HL-60 (cell line): ENCODE results near the gene MFSD2B.
A peak's percentile ranks its signal among the peaks of the same experiment; 100 is the strongest.
"Not testable (repeated sequence)": the region's sequence is repeated elsewhere in the genome, so short reads cannot be mapped to it uniquely, and the experiment has no call there.

Experiments used
- DNase-seq, 2 experiments: peaks; one replicate each; pipeline ENCODE4 v3.0.0-alpha.2; 2010 to 2020; ENCODE audit warnings: low read depth in 1 of 2, low spot score in 1 of 2
- H3K27ac ChIP-seq: fragments of 250-450 bp; sonication (Bioruptor Pico); replicated peaks from 2 replicates; pipeline ENCODE4 v1.5.1; 2020; ENCODE audit warnings: mild to moderate bottlenecking, moderate library complexity
- H3K27me3 ChIP-seq: fragments of 250-450 bp; sonication (Bioruptor Pico); 2 replicates; pipeline ENCODE4 v1.5.1; 2021; ENCODE audit warnings: mild to moderate bottlenecking, moderate library complexity; ENCODE audit not compliant: insufficient read depth, poor library complexity, severe bottlenecking
- H3K4me3 ChIP-seq: replicated peaks from 2 replicates; pipeline ENCODE4 v1.5.1; 2011; ENCODE audit warnings: mild to moderate bottlenecking, control low read depth, low read length; ENCODE audit not compliant: insufficient read depth
- GABPA ChIP-seq: IDR thresholded peaks from 2 replicates; pipeline ENCODE4 v1.6.1; 2012; ENCODE audit warnings: low read depth
- POLR2AphosphoS5 ChIP-seq: IDR thresholded peaks from 2 replicates; pipeline ENCODE4 v1.6.1; 2012; ENCODE audit warnings: low read depth
- SPI1 ChIP-seq: IDR thresholded peaks from 2 replicates; pipeline ENCODE4 v1.6.1; 2012; ENCODE audit warnings: low read depth, mild to moderate bottlenecking, borderline replicate concordance
- TF ChIP-seq, protein P1 (sequence below): IDR thresholded peaks from 2 replicates; pipeline ENCODE4 v1.6.1; 2012; ENCODE audit warnings: low read depth; ENCODE audit not compliant: insufficient replicate concordance
- TF ChIP-seq, protein P2 (sequence below): IDR thresholded peaks from one replicate; pipeline ENCODE4 v1.5.1; 2011; ENCODE audit warnings: low read length, control low read depth, inconsistent platforms; ENCODE audit not compliant: insufficient read depth

MFSD2B gene

DNA sequence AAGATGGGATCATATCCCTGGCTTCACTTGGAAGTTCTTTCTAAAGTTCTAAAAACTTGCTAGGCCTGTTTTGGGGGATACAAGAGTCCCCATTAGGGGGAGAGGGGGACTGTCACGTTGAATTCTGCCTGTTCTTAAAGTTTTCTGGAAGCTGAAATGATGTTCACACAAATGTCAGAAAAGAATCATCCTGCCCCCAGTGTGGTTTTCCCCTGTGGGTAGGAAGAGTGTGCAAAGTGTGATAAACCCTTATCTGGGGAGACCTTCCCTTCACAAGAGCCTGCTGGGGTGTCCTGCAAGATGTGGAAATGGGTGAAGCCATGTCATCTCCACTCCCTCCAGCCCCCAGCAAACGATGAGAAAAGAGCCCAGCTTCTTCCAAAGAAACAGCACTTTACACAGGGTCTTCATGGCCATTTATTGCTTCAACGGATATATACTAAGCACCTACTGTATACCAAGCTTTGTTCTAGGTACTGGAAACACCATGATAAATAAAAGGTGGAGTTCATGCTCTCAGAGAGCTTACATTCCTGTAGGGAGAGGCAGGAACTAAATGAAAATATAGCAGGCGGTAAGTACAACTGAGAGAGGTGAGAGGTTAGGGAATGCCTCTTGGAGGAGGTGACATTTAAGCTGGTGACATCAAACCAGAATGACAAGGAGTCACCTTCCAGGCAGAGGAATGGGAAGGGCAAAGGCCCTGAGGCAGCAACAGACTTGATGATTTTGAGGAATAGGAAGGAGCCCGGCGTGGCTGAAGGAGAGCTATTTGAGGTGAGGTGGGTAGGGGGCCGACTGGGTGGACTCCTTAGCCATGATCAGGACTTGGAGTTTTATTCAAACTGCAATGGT, 1.6 kb downstream of the MFSD2B start:
- TF ChIP-seq POLR2AphosphoS5 (0 out of 2 replicates have a peak, but pooled peaks have one; percentile 24), GABPA (no peak)
- TF ChIP-seq, protein P1, sequence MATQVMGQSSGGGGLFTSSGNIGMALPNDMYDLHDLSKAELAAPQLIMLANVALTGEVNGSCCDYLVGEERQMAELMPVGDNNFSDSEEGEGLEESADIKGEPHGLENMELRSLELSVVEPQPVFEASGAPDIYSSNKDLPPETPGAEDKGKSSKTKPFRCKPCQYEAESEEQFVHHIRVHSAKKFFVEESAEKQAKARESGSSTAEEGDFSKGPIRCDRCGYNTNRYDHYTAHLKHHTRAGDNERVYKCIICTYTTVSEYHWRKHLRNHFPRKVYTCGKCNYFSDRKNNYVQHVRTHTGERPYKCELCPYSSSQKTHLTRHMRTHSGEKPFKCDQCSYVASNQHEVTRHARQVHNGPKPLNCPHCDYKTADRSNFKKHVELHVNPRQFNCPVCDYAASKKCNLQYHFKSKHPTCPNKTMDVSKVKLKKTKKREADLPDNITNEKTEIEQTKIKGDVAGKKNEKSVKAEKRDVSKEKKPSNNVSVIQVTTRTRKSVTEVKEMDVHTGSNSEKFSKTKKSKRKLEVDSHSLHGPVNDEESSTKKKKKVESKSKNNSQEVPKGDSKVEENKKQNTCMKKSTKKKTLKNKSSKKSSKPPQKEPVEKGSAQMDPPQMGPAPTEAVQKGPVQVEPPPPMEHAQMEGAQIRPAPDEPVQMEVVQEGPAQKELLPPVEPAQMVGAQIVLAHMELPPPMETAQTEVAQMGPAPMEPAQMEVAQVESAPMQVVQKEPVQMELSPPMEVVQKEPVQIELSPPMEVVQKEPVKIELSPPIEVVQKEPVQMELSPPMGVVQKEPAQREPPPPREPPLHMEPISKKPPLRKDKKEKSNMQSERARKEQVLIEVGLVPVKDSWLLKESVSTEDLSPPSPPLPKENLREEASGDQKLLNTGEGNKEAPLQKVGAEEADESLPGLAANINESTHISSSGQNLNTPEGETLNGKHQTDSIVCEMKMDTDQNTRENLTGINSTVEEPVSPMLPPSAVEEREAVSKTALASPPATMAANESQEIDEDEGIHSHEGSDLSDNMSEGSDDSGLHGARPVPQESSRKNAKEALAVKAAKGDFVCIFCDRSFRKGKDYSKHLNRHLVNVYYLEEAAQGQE, result no peak
- TF ChIP-seq, protein P2, sequence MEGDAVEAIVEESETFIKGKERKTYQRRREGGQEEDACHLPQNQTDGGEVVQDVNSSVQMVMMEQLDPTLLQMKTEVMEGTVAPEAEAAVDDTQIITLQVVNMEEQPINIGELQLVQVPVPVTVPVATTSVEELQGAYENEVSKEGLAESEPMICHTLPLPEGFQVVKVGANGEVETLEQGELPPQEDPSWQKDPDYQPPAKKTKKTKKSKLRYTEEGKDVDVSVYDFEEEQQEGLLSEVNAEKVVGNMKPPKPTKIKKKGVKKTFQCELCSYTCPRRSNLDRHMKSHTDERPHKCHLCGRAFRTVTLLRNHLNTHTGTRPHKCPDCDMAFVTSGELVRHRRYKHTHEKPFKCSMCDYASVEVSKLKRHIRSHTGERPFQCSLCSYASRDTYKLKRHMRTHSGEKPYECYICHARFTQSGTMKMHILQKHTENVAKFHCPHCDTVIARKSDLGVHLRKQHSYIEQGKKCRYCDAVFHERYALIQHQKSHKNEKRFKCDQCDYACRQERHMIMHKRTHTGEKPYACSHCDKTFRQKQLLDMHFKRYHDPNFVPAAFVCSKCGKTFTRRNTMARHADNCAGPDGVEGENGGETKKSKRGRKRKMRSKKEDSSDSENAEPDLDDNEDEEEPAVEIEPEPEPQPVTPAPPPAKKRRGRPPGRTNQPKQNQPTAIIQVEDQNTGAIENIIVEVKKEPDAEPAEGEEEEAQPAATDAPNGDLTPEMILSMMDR, result no peak
- Histone ChIP-seq H3K27ac (no peak overlapping the region), H3K4me3 (no peak overlapping the region), H3K27me3 (peaks cover 35% of the 10 kb centered on the region)
- no peak for DNase-seq

DNA sequence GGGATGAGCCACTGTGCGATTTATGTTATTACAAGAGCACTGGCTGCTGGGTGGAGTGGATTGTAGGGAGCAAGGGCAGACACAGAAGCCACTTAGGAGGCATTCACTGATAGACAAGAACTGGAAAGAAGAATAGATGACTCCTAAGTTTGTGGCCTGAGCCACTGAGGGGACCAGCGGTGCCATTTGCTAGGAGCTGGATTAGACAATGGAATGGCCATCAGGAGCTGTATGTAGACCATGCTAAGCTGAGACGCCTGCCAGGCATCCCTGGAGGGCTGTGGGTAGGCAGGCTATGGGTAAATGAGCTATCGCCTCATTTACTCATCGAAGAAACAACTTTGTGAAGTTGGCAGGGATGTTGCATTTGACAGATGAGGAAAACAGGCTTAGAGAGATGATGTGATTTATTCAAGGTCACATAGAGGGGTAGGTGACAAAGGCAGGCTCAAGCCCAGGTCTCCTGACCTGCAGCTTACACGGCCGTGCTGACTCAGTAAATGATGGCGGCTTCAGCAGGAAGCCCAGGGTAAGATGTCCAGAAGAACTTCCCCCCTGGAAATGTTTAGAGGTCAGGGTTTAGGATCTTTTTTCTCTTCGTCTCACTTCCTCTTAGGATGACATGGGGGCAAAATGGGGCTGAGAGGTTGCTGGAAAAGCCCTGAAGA, 2.8 kb downstream of the MFSD2B start:
- DNase-seq, result no peak
- no peak overlapping the region for H3K4me3 ChIP-seq
- H3K27ac ChIP-seq, result no peak overlapping the region
- H3K27me3 ChIP-seq, result peaks cover 35% of the 10 kb centered on the region
- TF ChIP-seq, protein P2, result no peak

DNA sequence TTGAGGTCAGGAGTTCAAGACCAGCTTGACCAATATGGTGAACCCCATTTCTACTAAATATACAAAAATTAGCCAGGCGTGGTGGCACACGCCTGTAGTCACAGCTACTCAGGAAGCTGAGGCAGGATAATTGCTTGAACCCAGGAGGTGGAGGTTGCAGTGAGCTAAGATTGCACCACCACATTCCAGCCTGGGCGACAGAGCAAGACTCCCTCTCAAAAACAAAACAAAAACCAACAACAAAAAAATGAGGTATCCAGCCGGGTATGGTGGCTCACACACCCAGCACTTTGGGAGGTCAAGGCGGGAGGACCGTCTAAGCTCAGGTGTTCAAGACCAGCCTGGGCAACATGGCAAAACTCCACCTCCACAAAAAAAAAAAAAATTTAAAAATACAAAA, 5.0 kb downstream of the MFSD2B start:
- not testable (repeated sequence) for H3K4me3 ChIP-seq, H3K27ac ChIP-seq, DNase-seq
- peaks cover 28% of the 10 kb centered on the region for H3K27me3 ChIP-seq

DNA sequence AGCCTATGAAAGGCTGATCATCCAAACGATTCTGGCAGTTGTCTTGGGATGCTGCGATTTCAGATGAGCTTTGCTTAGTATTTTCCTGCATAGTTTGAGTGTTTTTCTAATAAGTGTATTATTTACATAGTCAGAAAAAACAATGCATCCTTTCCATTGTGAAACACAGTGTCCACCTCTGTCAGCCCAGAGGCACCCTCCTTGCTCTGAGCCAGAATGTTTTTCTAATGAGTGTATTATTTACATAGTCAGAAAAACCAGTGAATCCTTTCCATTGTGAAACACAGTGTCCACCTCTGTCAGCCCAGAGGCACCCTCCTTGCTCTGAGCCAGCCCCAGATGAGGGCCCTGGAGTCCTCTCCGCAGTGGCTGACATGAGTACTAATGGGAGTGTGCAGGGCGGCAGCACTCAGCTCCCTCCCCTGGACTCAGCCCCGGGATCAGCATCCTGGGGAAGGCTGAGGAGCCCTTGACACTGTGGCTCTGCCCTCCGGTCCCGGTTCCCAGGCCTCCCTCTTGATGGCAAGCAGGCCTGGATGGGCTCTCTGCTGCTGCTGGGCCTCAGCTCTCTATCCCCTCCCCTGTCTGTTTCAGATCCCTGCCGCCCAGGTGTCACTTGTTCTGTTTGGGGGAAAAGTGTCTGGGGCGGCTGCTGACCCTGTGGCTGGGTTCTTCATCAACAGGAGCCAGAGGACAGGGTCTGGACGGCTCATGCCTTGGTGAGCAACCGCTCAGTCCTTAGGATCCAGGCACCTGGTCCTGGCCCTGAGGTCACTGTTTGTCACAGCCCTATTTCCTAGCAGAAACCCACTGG, 5.9 kb downstream of the MFSD2B start:
- Histone ChIP-seq H3K27ac (no peak overlapping the region), H3K4me3 (no peak overlapping the region), H3K27me3 (peaks cover 21% of the 10 kb centered on the region)
- DNase-seq, result no peak
- TF ChIP-seq GABPA (no peak), SPI1 (no peak), POLR2AphosphoS5 (no peak)
- TF ChIP-seq, protein P2, result no peak
